HepG2 (cell line): ENCODE measurements around the gene VPS37D. TPM values are rescaled to one million over a fixed set of nuclear protein-coding genes. Genes with fewer than 3 reads are reported as not detected.

Source experiments
- ATAC-seq: fragments of 200-7000 bp; cut with Tn5 transposase; 3 replicates; pipeline ENCODE4 v1.9.1; 2020; ENCODE audit warnings: mild to moderate bottlenecking, moderate library complexity
- BruUV-seq: library from RNA; stranded (reverse); fragments of 400-500 nt; replicated peaks from 2 replicates; lab custom pipeline; 2021; lab: Mats Ljungman, UMichigan
- CTCF ChIA-PET: fragments of 300-600 bp; formaldehyde crosslinking; extraction: SDS; loops from one replicate; lab custom pipeline; 2021; ENCODE audit warnings: low total read pairs, inconsistent platforms, low intra/inter-chr PET ratio; lab: Yijun Ruan, JAX
- POLR2A ChIA-PET: fragments of 350-600 bp; sonication (Branson Sonifier 250); formaldehyde crosslinking; loops from one replicate; lab custom pipeline; 2020; ENCODE audit warnings: antibody characterized with exemption, inconsistent platforms; lab: Yijun Ruan, JAX
- DNase-seq: peaks from one replicate; pipeline ENCODE4 v3.0.0-alpha.2; 2015; ENCODE audit warnings: low spot score
- FAIRE-seq: peaks from 3 replicates; lab custom pipeline; 2011; peaks lifted over from hg19 to GRCh38; lab: Jason Lieb, UNC
- H2AFZ ChIP-seq: one replicate; pipeline ENCODE4 v1.6.1; 2011; ENCODE audit warnings: low read length, inconsistent platforms
- H3K27ac ChIP-seq: fragments of 300-600 bp; 3 replicates; pipeline ENCODE4 v1.8.0; 2011; ENCODE audit warnings: mixed run types, mild to moderate bottlenecking, mixed read lengths, low read length, inconsistent platforms; ENCODE audit not compliant: insufficient read depth; ENCODE audit errors: extremely low read length
- H3K27me3 ChIP-seq, 2 experiments: fragments of 200-600 bp in 1 of 2; 2 replicates in 1 of 2; 3 replicates in 1 of 2; pipeline versions ENCODE4 v1.6.0 to v1.8.0; 2011; ENCODE audit warnings: low read length in 2 of 2, mild to moderate bottlenecking in 2 of 2, moderate library complexity in 2 of 2, inconsistent platforms in 1 of 2; ENCODE audit not compliant: insufficient read depth in 2 of 2, control insufficient read depth in 1 of 2
- H3K36me3 ChIP-seq, 2 experiments: fragments of 200-600 bp in 1 of 2; replicated peaks in 1 of 2; 2 replicates in 1 of 2; 3 replicates in 1 of 2; pipeline versions ENCODE4 v1.5.1 to v1.8.0; 2011; ENCODE audit warnings: low read length in 2 of 2, inconsistent platforms in 1 of 2; ENCODE audit not compliant: insufficient read depth in 2 of 2, control insufficient read depth in 1 of 2
- H3K4me1 ChIP-seq: 2 replicates; pipeline ENCODE4 v1.5.1; 2012; ENCODE audit warnings: low read length, inconsistent platforms; ENCODE audit not compliant: insufficient read depth
- H3K4me2 ChIP-seq: 2 replicates; pipeline ENCODE4 v1.6.0; 2011; ENCODE audit warnings: low read depth, low read length, inconsistent platforms
- H3K4me3 ChIP-seq, 3 experiments: fragments of 200-600 bp in 1 of 3; sonication (generic), shearing (Covaris generic) in 1 of 3; replicated peaks in 1 of 3; 2 replicates each; pipeline ENCODE4 v1.5.1; 2011 to 2016; ENCODE audit warnings: low read length in 3 of 3, inconsistent platforms in 2 of 3, low read depth in 2 of 3, mild to moderate bottlenecking in 2 of 3, control low read depth in 1 of 3, mixed read lengths in 1 of 3; ENCODE audit not compliant: insufficient read depth in 1 of 3
- H3K79me2 ChIP-seq: one replicate; pipeline ENCODE4 v1.6.1; 2011; ENCODE audit warnings: low read length, inconsistent platforms; ENCODE audit not compliant: insufficient read depth
- H3K9ac ChIP-seq: 2 replicates; pipeline ENCODE4 v1.6.0; 2011; ENCODE audit warnings: mild to moderate bottlenecking, low read depth, low read length, inconsistent platforms; ENCODE audit not compliant: insufficient read depth
- H3K9me3 ChIP-seq: 2 replicates; pipeline ENCODE4 v1.5.1; 2012; ENCODE audit warnings: mild to moderate bottlenecking, low read length
- H4K20me1 ChIP-seq: 2 replicates; pipeline ENCODE4 v1.6.0; 2011; ENCODE audit warnings: inconsistent platforms, mild to moderate bottlenecking, low read length, moderate library complexity; ENCODE audit not compliant: insufficient read depth
- ARID2 ChIP-seq: sonication (generic); formaldehyde crosslinking; IDR thresholded peaks from 2 replicates; pipeline ENCODE4 v1.8.1; 2022; ENCODE audit warnings: mild to moderate bottlenecking, missing genetic modification reagents, borderline replicate concordance
- ASH2L ChIP-seq: fragments of 300-600, 200-600 bp; sonication (generic); IDR thresholded peaks from 2 replicates; pipeline ENCODE4 v1.7.0; 2017; ENCODE audit warnings: low read depth, mild to moderate bottlenecking, moderate library complexity, mixed read lengths, low read length; ENCODE audit not compliant: insufficient read length
- KDM1A ChIP-seq: IDR thresholded peaks from 2 replicates; pipeline ENCODE4 v1.6.1; 2016; ENCODE audit warnings: missing compliant biosample characterization
- RCOR2 ChIP-seq: IDR thresholded peaks from 2 replicates; pipeline ENCODE4 v1.6.1; 2016; ENCODE audit warnings: missing biosample characterization, missing genetic modification reagents
- SMAD3 ChIP-seq: sonication (generic); formaldehyde crosslinking; IDR thresholded peaks from 2 replicates; pipeline ENCODE4 v1.4.0; 2020; ENCODE audit warnings: missing genetic modification reagents
- ZMYM3 ChIP-seq: sonication (generic); formaldehyde crosslinking; IDR thresholded peaks from 2 replicates; pipeline ENCODE4 v1.5.1; 2020; ENCODE audit warnings: mild to moderate bottlenecking, missing genetic modification reagents
- ZNF34 ChIP-seq: sonication (generic); formaldehyde crosslinking; IDR thresholded peaks from 2 replicates; pipeline ENCODE4 v1.4.0; 2020; ENCODE audit warnings: mild to moderate bottlenecking, missing genetic modification reagents, borderline replicate concordance
- ZNF768 ChIP-seq: sonication (generic); formaldehyde crosslinking; IDR thresholded peaks from 2 replicates; pipeline ENCODE4 v1.4.0; 2020; ENCODE audit warnings: missing genetic modification reagents
- ZSCAN5A ChIP-seq: sonication (generic); formaldehyde crosslinking; IDR thresholded peaks from 2 replicates; pipeline ENCODE4 v1.8.0; 2022; ENCODE audit warnings: mild to moderate bottlenecking, missing genetic modification reagents, borderline replicate concordance
- WGBS: methylation state at CpG from one replicate; pipeline ENCODE4 v1.1.6; 2017; ENCODE audit warnings: low lambda C conversion rate; 5-methylcytosine and 5-hydroxymethylcytosine counted together
- in situ Hi-C: cut with HindIII; loops from 2 replicates; pipeline ENCODE4 v1.10.0; 2017; ENCODE audit warnings: low pct_unique_long_range_greater_than_20kb; ENCODE audit not compliant: extremely low pct_ligation_motif_present
- intact Hi-C: fragments of 100-400 bp; cut with micrococcal nuclease; formaldehyde crosslinking; loops from one replicate; pipeline ENCODE4 v1.10.0; 2022; ENCODE audit not compliant: unreplicated experiment
- polyA plus RNA-seq, 8 experiments: library from polyadenylated mRNA; depleted of rRNA in 3 of 8; stranded (reverse) in 7 of 8; unstranded in 1 of 8; fragments of >200 nt; fragmentation: Illumina TruSeq in 4 of 8; extraction: Trizol in 4 of 8; gene quantifications; 2 replicates each; pipeline versions ENCODE4 v1.2.1 to v1.2.3, GENCODE V29; 2011 to 2016; ENCODE audit warnings: low read depth in 4 of 8, missing spikeins in 1 of 8, mixed read lengths in 1 of 8; ENCODE audit not compliant: insufficient read depth in 1 of 8
- total RNA-seq, 5 experiments: library from RNA; depleted of rRNA; stranded (reverse); fragments of >200 nt; fragmentation: Illumina TruSeq; extraction: Trizol; gene quantifications; 2 replicates each; pipeline ENCODE4 v1.2.3, GENCODE V29; 2016; ENCODE audit warnings: low read depth in 1 of 5

The VPS37D gene
- total and polyA plus RNA-seq, 2 of the 13 experiments (the other 11 are each of a cell fraction or from before 2014, with no cell fraction given), result 3.8 to 6.3 TPM

- BruUV-seq, result no TSS peak
- CTCF ChIA-PET, result no interaction called here
- in situ Hi-C loops (no loop called here), intact Hi-C loops (no loop called here)
- Histone ChIP-seq H3K4me3 (no peak overlapping the region), H3K9me3 (peaks cover 12% of the 10 kb centered on the region), H3K27ac (no peak overlapping the region), H2AFZ (no peak overlapping the region), H3K79me2 (no peaks in the 10 kb centered on the region), H4K20me1 (no peaks in the 10 kb centered on the region), H3K4me2 (no peak overlapping the region), H3K9ac (no peak overlapping the region), H3K27me3 (peaks cover 3 to 12% of the 10 kb centered on the region in 2 experiments; a peak in 3 of 5 replicates), H3K36me3 (no peaks in the 10 kb centered on the region), H3K4me1 (peaks cover 58% of the 10 kb centered on the region)
- WGBS, result 42% methylated on average over 3 of the region's 4 CpGs
- TF ChIP-seq ZMYM3 (CRISPR knock-in tag) (peak; percentile 90), ZNF34 (CRISPR knock-in tag) (no peak), ARID2 (no peak), ZSCAN5A (CRISPR knock-in tag) (no peak), ZNF768 (CRISPR knock-in tag) (peak; percentile 96), KDM1A (0 out of 2 replicates have a peak, but pooled peaks have one; percentile 28), RCOR2 (CRISPR knock-in tag) (peak; percentile 32; the same call in 1 of the 2 replicates), SMAD3 (CRISPR knock-in tag) (no peak), ASH2L (no peak)
- DNase-seq (no peak), FAIRE-seq (no peak), ATAC-seq (no peak)
- POLR2A ChIA-PET, result interaction anchor here (1.2 to 2.3 kb wide), 4 partner anchors 19 to 32 kb away, joined by 7 to 11 read pairs (median 9); partner anchors contain the start of gene MLXIPL
Measured at GRCh38 chr7:73645643-73646174, 21.9 kb upstream of the VPS37D start.
